Nephron (organoid): ENCODE results near the gene MN1.
A peak's percentile ranks its signal among the peaks of the same experiment; 100 is the strongest.

Experiments used
- H3K27ac Mint-ChIP-seq, 3 experiments: 2 replicates each; pipeline ENCODE4 v1.8.0; 2020; ENCODE audit warnings: mixed read lengths in 3 of 3, mild to moderate bottlenecking in 2 of 3, moderate library complexity in 1 of 3
- H3K27me3 Mint-ChIP-seq: 2 replicates; pipeline ENCODE4 v1.8.0; 2021; ENCODE audit warnings: low read depth, mild to moderate bottlenecking, moderate library complexity, mixed read lengths
- H3K36me3 Mint-ChIP-seq: 2 replicates; pipeline ENCODE4 v1.8.0; 2020; ENCODE audit warnings: low read depth, mixed read lengths
- H3K4me1 Mint-ChIP-seq: 2 replicates; pipeline ENCODE4 v1.8.0; 2020; ENCODE audit warnings: mixed read lengths
- H3K4me3 Mint-ChIP-seq, 3 experiments: 2 replicates each; pipeline ENCODE4 v1.8.0; 2020; ENCODE audit warnings: mild to moderate bottlenecking in 3 of 3, mixed read lengths in 3 of 3, moderate library complexity in 2 of 3
- H3K9me3 Mint-ChIP-seq: 2 replicates; pipeline ENCODE4 v1.8.0; 2020; ENCODE audit warnings: mixed read lengths
- TF ChIP-seq, protein P1 (sequence below), 3 experiments: fragments of 200-600 bp; sonication (generic); IDR thresholded peaks; one replicate each; pipeline ENCODE4 v1.5.0; 2021; ENCODE audit warnings: antibody characterized with exemption in 3 of 3; ENCODE audit not compliant: unreplicated experiment in 3 of 3

MN1 gene

DNA sequence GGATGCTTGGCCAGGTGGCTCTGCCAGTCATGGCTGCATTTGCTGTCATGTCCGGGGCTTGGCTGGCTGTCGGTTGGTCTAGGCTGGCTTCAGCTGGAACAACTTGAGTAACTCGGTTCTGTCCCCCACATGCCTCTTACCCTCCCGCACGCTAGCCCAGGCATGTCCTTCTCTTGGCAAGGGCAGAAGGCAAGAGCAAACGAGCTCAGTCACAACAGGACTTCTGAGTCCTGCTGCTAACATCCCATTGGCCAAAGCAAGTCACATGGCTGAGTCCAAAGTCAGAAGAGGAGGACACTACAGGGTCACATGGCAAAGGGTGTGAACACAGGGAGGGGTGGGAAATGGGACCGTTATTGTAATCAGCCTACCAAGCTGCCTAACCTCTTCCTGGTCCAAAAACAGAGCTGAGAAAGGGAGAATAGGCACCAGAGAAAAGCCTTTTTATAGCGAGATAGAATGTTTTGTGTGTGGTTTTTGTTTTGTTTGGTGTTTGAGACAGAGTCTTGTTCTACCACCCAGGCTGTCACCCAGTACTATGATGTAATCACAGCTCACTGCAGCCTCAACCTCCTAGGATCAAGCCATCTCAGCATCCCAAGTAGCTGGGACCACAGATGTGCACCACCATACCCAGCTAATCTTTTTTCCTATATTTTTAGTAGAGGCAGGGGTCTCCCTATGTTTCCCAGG is 81.9 kb downstream of the MN1 start:
- H3K4me3 Mint-ChIP-seq, result no peak overlapping the region

DNA sequence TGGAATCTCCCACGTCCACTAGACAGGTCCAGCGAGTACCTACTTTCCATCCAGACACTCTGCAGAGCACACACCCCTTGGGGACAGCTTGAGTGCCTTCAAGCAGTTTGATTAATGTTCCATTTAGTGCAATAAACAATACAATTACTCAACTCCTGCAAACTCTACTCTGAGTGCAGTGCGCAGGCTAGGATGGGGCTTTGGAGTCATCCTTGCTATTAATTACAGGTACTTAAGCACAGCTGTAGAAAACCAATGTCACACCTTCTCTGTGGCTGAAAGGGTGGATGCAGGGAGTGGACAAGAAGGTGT is 82.6 kb downstream of the MN1 start:
- Mint-ChIP-seq H3K27me3 (peaks cover 35% of the 10 kb centered on the region), H3K4me1 (peaks cover 23% of the 10 kb centered on the region), H3K4me3 (no peak overlapping the region), H3K36me3 (no peaks in the 10 kb centered on the region), H3K27ac (no peak overlapping the region), H3K9me3 (peaks cover 5% of the 10 kb centered on the region)
- TF ChIP-seq, protein P1, sequence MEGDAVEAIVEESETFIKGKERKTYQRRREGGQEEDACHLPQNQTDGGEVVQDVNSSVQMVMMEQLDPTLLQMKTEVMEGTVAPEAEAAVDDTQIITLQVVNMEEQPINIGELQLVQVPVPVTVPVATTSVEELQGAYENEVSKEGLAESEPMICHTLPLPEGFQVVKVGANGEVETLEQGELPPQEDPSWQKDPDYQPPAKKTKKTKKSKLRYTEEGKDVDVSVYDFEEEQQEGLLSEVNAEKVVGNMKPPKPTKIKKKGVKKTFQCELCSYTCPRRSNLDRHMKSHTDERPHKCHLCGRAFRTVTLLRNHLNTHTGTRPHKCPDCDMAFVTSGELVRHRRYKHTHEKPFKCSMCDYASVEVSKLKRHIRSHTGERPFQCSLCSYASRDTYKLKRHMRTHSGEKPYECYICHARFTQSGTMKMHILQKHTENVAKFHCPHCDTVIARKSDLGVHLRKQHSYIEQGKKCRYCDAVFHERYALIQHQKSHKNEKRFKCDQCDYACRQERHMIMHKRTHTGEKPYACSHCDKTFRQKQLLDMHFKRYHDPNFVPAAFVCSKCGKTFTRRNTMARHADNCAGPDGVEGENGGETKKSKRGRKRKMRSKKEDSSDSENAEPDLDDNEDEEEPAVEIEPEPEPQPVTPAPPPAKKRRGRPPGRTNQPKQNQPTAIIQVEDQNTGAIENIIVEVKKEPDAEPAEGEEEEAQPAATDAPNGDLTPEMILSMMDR (IDR thresholded peaks at IDR 0.05; ENCODE audit: unreplicated experiment in 3 of 3), result no peak

More for the DNA sequence above, 81.9 kb downstream of the MN1 start:
- TF ChIP-seq, protein P1 (IDR thresholded peaks at IDR 0.05; ENCODE audit: unreplicated experiment in 3 of 3), result no peak
- H3K27ac Mint-ChIP-seq, result no peak overlapping the region
- H3K9me3 Mint-ChIP-seq, result peaks cover 9% of the 10 kb centered on the region
- H3K36me3 Mint-ChIP-seq, result no peaks in the 10 kb centered on the region
- peaks cover 39% of the 10 kb centered on the region for H3K27me3 Mint-ChIP-seq
- H3K4me1 Mint-ChIP-seq, result peaks cover 20% of the 10 kb centered on the region

DNA sequence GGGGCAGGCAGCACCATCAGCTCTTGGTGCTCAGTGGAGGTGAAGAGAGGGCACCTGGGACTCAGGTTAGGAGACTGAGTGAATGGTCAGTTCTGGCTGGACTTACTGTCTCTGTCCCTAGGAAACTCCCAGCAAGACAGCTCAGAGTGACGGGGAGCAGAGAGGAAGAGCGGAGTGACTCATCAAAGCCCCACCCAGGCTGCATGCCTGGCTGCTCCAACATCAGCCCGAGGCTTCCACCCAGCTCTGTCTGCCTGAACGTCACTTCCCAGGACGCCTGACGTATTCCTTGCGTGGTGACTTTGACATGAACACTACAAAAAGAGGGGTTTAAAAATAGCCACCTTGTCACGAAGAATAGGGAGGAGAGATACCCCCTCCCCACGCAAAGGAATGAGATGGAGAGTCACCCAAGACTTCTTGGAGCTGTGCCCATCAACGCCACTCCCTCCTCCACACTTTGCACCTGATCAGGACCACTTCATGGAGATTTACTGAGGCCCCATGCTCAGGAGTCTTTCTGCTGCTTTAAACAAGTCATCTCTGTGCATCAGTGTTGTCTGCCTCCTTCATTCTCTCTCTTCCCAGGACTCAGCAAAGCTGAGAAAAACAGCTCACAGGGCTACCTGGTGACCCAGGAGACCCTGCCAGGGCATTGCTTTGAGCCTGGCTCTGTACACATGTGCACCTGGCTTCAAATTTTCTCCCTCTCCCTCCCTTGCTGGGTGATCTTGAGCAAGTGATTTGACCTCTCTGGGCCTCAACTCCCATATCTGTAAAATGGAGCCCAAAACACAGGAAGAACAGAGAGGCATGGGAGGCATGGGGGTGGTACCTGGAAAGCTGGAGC is 83.1 kb downstream of the MN1 start:
- Mint-ChIP-seq H3K9me3 (no peaks in the 10 kb centered on the region), H3K4me1 (peaks cover 29% of the 10 kb centered on the region), H3K4me3 (no peak overlapping the region), H3K27ac (peak overlapping the region in 1 of 3 experiments; percentile 46), H3K27me3 (peaks cover 35% of the 10 kb centered on the region), H3K36me3 (no peaks in the 10 kb centered on the region)
- TF ChIP-seq, protein P1 (IDR thresholded peaks at IDR 0.05; ENCODE audit: unreplicated experiment in 3 of 3), result no peak

DNA sequence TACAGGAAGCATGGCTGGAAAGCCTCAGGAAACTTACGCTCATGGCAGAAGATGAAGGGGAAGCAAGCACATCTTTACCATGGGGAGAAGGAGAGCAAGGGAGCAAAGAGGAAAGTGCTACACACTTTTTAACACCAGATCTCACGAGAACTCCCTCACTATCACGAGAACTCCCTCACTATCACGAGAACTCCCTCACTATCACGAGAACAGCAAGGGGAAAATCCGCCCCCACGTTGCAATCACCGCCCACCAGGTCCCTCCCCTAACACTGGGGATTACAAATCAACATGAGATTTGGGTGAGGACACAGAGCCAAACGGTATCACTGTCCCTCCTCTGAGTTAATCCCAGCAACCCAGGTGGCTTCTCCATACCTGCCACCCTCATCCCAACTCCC is 84.5 kb downstream of the MN1 start:
- H3K27me3 Mint-ChIP-seq, result peaks cover 43% of the 10 kb centered on the region
- no peaks in the 10 kb centered on the region for H3K36me3 Mint-ChIP-seq
- H3K9me3 Mint-ChIP-seq, result no peaks in the 10 kb centered on the region
- H3K27ac Mint-ChIP-seq, result no peak overlapping the region
- TF ChIP-seq, protein P1 (IDR thresholded peaks at IDR 0.05; ENCODE audit: unreplicated experiment in 3 of 3), result no peak
- peaks cover 34% of the 10 kb centered on the region for H3K4me1 Mint-ChIP-seq
- no peak overlapping the region for H3K4me3 Mint-ChIP-seq

DNA sequence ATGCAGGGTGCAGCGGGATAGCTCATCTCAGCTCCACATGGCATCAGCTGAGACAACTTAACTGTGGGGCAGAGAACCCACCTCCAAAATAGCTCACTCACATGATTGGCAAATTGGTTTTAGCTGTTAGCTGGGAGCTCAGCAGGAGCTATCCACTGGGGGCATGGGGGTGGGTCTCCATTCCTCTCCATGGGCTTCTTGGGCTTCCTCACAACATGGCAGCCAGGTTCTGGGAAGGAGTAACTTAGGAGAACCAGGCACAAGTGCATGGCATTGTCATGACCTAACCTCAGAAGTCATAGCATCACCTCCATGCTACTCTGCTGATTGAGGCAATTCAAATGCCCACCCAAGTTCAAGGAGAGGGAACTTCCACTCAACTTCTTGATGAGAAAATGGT is 85.5 kb downstream of the MN1 start:
- TF ChIP-seq, protein P1 (IDR thresholded peaks at IDR 0.05; ENCODE audit: unreplicated experiment in 3 of 3), result no peak
- Mint-ChIP-seq H3K4me3 (no peak overlapping the region), H3K36me3 (no peaks in the 10 kb centered on the region), H3K4me1 (peaks cover 34% of the 10 kb centered on the region), H3K9me3 (no peaks in the 10 kb centered on the region), H3K27me3 (peaks cover 36% of the 10 kb centered on the region), H3K27ac (no peak overlapping the region)
